ENCODE results near the gene SCT. TPM values are rescaled to one million over a fixed set of nuclear protein-coding genes. Genes with fewer than 3 reads are reported as not detected.

Gene SCT
- total RNA-seq, 1 experiment from 2014 or later, result 2.3 TPM

DNA sequence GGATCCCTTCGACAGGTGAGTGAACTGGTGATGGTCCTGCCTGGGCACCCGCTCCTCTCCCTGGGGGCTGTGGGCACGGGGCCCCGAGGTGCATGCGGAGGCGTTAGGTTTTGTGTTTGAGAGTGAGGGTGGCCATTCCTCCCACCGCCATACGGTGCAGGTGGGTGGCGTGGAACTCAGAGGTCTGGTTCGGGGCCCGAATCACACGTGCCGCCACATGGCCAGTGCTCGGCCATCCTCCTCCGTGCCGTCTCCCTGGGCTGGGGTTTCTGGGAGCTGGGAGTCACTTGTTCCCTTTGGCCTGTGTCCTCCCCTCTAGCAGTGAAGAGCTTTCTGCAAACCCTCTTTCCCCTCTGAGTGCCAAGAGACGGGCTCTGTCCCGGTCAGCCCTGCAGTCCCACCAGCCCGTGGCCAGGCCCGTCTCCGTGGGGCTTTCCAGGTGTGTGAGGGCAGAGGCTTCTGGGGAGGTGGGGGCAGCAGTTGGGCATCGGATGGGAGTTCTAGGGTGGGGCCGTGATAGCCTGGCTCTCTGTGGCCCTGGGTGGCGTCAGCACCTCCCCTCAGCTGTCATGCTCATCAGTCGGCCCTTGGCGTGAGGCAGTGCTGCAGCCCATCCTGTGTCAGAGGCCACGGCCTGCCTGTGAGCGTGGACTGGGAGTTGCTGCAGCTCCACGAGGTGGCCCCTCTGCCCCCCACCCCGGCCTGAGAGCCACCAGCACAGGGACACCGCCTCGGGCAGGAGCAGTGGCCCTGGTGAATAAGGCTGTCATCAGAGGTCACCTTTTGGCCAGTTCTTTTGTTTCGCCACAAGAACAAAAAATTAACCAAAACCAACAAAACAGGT lies 21.5 kb downstream of the SCT start (continued):
- TF ChIP-seq, protein P1, sequence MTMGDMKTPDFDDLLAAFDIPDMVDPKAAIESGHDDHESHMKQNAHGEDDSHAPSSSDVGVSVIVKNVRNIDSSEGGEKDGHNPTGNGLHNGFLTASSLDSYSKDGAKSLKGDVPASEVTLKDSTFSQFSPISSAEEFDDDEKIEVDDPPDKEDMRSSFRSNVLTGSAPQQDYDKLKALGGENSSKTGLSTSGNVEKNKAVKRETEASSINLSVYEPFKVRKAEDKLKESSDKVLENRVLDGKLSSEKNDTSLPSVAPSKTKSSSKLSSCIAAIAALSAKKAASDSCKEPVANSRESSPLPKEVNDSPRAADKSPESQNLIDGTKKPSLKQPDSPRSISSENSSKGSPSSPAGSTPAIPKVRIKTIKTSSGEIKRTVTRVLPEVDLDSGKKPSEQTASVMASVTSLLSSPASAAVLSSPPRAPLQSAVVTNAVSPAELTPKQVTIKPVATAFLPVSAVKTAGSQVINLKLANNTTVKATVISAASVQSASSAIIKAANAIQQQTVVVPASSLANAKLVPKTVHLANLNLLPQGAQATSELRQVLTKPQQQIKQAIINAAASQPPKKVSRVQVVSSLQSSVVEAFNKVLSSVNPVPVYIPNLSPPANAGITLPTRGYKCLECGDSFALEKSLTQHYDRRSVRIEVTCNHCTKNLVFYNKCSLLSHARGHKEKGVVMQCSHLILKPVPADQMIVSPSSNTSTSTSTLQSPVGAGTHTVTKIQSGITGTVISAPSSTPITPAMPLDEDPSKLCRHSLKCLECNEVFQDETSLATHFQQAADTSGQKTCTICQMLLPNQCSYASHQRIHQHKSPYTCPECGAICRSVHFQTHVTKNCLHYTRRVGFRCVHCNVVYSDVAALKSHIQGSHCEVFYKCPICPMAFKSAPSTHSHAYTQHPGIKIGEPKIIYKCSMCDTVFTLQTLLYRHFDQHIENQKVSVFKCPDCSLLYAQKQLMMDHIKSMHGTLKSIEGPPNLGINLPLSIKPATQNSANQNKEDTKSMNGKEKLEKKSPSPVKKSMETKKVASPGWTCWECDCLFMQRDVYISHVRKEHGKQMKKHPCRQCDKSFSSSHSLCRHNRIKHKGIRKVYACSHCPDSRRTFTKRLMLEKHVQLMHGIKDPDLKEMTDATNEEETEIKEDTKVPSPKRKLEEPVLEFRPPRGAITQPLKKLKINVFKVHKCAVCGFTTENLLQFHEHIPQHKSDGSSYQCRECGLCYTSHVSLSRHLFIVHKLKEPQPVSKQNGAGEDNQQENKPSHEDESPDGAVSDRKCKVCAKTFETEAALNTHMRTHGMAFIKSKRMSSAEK (CRISPR knock-in tag; IDR thresholded peaks at IDR 0.05; ENCODE audit: borderline replicate concordance), result no peak
- no peak for TF ChIP-seq EMX1 (CRISPR knock-in tag; IDR thresholded peaks at IDR 0.05)
- no peak for TF ChIP-seq IRF2 (CRISPR knock-in tag; IDR thresholded peaks at IDR 0.05; ENCODE audit: borderline replicate concordance, low read depth)
- TF ChIP-seq TEAD4 (CRISPR knock-in tag; IDR thresholded peaks at IDR 0.05), result no peak
- TF ChIP-seq TP53 (CRISPR knock-in tag; IDR thresholded peaks at IDR 0.05), result no peak
- TF ChIP-seq NR2C2 (CRISPR knock-in tag; IDR thresholded peaks at IDR 0.05), result no peak
- TF ChIP-seq, protein P2, sequence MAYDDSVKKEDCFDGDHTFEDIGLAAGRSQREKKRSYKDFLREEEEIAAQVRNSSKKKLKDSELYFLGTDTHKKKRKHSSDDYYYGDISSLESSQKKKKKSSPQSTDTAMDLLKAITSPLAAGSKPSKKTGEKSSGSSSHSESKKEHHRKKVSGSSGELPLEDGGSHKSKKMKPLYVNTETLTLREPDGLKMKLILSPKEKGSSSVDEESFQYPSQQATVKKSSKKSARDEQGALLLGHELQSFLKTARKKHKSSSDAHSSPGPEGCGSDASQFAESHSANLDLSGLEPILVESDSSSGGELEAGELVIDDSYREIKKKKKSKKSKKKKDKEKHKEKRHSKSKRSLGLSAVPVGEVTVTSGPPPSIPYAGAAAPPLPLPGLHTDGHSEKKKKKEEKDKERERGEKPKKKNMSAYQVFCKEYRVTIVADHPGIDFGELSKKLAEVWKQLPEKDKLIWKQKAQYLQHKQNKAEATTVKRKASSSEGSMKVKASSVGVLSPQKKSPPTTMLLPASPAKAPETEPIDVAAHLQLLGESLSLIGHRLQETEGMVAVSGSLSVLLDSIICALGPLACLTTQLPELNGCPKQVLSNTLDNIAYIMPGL (CRISPR knock-in tag; IDR thresholded peaks at IDR 0.05), result no peak

DNA sequence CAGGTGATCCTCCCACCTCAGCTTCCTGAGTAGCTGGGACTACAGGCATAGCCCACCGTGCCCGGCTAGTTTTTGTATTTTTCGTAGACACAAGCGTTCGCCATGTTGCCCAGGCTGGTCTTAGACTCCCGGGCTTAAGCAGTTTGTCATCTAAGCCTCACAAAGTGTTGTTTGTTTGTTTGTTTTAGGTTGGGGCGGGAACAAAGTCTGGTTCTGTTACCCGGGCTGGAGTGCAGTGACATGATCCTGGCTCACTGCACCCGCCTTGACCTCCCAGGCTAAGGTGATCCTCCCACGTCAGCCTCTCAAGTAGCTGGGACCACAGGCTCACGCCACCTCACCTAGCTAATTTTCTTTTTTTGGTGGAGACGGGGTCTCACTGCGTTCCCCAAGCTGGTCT lies 23.8 kb downstream of the SCT start:
- no peaks in the 10 kb centered on the region for H3K9me3 Mint-ChIP-seq
- ATAC-seq (no peak), DNase-seq (ENCODE audit: low spot score) (no peak)
- POLR2A ChIA-PET, result interaction anchor here (0.7 kb wide), 1 partner anchor 118 kb away, joined by 9 read pairs; no protein-coding TSS in a partner anchor
- H3K27me3 Mint-ChIP-seq (ENCODE audit: low read depth), result no peaks in the 10 kb centered on the region
- CTCF ChIA-PET, result no interaction called here
- TF ChIP-seq, protein P3, sequence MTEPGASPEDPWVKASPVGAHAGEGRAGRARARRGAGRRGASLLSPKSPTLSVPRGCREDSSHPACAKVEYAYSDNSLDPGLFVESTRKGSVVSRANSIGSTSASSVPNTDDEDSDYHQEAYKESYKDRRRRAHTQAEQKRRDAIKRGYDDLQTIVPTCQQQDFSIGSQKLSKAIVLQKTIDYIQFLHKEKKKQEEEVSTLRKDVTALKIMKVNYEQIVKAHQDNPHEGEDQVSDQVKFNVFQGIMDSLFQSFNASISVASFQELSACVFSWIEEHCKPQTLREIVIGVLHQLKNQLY (CRISPR knock-in tag; IDR thresholded peaks at IDR 0.05), result no peak
- H3K36me3 Mint-ChIP-seq, result peaks cover 52% of the 10 kb centered on the region
- H3K4me3 Mint-ChIP-seq, result no peak overlapping the region
- no peaks in the 10 kb centered on the region for H3K4me1 Mint-ChIP-seq
- no peak overlapping the region for H3K27ac Mint-ChIP-seq

DNA sequence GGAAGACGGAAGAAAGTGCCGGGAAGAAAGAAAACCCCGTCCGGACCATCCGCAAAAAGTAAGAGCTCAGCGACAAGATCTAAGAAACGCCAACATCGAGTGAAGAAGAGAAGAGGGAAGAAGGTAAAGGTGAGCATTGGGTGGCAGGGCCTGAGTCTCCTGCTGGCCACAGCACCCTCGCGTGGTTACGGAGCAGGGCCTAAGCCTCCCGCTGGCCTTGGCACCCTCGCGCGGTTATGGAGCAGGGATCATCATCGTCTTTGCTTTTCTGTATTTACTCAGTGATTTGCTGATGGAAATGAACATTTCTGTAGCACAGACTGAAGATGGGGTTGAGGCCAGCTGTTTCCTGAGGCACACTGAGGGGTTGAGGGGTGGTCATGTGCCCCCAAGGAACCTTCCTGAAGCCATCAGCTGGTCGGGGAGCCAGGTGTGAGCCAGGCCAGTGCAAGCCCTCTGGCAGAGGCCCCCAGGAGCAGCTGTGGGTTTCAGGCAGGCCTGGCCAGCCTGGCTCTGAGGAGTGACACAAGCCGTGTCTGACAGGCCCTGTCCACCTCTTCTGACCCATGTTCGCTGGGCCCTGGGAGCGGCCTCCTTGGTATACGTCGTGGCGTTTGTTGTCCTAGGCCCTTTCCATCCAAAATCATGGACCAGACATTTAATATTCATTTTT lies 25.3 kb downstream of the SCT start:
- H3K36me3 Mint-ChIP-seq, result peaks cover 51% of the 10 kb centered on the region
- H3K9me3 Mint-ChIP-seq, result no peaks in the 10 kb centered on the region
- no peak overlapping the region for H3K4me3 Mint-ChIP-seq
- H3K4me1 Mint-ChIP-seq, result no peaks in the 10 kb centered on the region
- DNase-seq (ENCODE audit: low spot score), result no peak
- H3K27me3 Mint-ChIP-seq (ENCODE audit: low read depth), result no peaks in the 10 kb centered on the region
- POLR2A ChIA-PET, result no interaction called here
- no peak for ATAC-seq
- TF ChIP-seq NR3C1 (CRISPR knock-in tag; conservative IDR thresholded peaks at IDR 0.05; ENCODE audit: low read depth), result no peak
- TF ChIP-seq, protein P4, sequence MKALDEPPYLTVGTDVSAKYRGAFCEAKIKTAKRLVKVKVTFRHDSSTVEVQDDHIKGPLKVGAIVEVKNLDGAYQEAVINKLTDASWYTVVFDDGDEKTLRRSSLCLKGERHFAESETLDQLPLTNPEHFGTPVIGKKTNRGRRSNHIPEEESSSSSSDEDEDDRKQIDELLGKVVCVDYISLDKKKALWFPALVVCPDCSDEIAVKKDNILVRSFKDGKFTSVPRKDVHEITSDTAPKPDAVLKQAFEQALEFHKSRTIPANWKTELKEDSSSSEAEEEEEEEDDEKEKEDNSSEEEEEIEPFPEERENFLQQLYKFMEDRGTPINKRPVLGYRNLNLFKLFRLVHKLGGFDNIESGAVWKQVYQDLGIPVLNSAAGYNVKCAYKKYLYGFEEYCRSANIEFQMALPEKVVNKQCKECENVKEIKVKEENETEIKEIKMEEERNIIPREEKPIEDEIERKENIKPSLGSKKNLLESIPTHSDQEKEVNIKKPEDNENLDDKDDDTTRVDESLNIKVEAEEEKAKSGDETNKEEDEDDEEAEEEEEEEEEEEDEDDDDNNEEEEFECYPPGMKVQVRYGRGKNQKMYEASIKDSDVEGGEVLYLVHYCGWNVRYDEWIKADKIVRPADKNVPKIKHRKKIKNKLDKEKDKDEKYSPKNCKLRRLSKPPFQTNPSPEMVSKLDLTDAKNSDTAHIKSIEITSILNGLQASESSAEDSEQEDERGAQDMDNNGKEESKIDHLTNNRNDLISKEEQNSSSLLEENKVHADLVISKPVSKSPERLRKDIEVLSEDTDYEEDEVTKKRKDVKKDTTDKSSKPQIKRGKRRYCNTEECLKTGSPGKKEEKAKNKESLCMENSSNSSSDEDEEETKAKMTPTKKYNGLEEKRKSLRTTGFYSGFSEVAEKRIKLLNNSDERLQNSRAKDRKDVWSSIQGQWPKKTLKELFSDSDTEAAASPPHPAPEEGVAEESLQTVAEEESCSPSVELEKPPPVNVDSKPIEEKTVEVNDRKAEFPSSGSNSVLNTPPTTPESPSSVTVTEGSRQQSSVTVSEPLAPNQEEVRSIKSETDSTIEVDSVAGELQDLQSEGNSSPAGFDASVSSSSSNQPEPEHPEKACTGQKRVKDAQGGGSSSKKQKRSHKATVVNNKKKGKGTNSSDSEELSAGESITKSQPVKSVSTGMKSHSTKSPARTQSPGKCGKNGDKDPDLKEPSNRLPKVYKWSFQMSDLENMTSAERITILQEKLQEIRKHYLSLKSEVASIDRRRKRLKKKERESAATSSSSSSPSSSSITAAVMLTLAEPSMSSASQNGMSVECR (CRISPR knock-in tag; IDR thresholded peaks at IDR 0.05; ENCODE audit: borderline replicate concordance), result no peak
- TF ChIP-seq, protein P5, sequence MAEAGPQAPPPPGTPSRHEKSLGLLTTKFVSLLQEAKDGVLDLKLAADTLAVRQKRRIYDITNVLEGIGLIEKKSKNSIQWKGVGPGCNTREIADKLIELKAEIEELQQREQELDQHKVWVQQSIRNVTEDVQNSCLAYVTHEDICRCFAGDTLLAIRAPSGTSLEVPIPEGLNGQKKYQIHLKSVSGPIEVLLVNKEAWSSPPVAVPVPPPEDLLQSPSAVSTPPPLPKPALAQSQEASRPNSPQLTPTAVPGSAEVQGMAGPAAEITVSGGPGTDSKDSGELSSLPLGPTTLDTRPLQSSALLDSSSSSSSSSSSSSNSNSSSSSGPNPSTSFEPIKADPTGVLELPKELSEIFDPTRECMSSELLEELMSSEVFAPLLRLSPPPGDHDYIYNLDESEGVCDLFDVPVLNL (CRISPR knock-in tag; IDR thresholded peaks at IDR 0.05; ENCODE audit: borderline replicate concordance, low read depth), result no peak
- no peak for TF ChIP-seq TP53 (CRISPR knock-in tag; IDR thresholded peaks at IDR 0.05)
- TF ChIP-seq, protein P6, sequence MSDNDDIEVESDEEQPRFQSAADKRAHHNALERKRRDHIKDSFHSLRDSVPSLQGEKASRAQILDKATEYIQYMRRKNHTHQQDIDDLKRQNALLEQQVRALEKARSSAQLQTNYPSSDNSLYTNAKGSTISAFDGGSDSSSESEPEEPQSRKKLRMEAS (CRISPR knock-in tag; IDR thresholded peaks at IDR 0.05), result no peak
- H3K27ac Mint-ChIP-seq, result no peak overlapping the region
- CTCF ChIA-PET, result interaction anchor here (0.7 kb wide), 1 partner anchor 42 kb away, joined by 3 read pairs; no protein-coding TSS in a partner anchor

Data from WTC11 (cell line).